Fibroblast of mammary gland (primary cell): Measurements from ENCODE around the gene TLCD3B.

Experiments
- DNase-seq: peaks from one replicate; pipeline ENCODE4 v3.0.0-alpha.2; 2010; ENCODE audit warnings: low read depth
- H3K4me3 ChIP-seq: 2 replicates; pipeline ENCODE4 v1.5.1; 2011; ENCODE audit warnings: low read depth, mild to moderate bottlenecking, low read length, moderate library complexity; ENCODE audit not compliant: control insufficient read depth
- TF ChIP-seq, protein P1 (sequence below): conservative IDR thresholded peaks from 2 replicates; pipeline ENCODE4 v1.5.1; 2011; ENCODE audit warnings: low read depth, low read length, inconsistent platforms; ENCODE audit not compliant: control insufficient read depth, insufficient read depth

TLCD3B gene

DNA sequence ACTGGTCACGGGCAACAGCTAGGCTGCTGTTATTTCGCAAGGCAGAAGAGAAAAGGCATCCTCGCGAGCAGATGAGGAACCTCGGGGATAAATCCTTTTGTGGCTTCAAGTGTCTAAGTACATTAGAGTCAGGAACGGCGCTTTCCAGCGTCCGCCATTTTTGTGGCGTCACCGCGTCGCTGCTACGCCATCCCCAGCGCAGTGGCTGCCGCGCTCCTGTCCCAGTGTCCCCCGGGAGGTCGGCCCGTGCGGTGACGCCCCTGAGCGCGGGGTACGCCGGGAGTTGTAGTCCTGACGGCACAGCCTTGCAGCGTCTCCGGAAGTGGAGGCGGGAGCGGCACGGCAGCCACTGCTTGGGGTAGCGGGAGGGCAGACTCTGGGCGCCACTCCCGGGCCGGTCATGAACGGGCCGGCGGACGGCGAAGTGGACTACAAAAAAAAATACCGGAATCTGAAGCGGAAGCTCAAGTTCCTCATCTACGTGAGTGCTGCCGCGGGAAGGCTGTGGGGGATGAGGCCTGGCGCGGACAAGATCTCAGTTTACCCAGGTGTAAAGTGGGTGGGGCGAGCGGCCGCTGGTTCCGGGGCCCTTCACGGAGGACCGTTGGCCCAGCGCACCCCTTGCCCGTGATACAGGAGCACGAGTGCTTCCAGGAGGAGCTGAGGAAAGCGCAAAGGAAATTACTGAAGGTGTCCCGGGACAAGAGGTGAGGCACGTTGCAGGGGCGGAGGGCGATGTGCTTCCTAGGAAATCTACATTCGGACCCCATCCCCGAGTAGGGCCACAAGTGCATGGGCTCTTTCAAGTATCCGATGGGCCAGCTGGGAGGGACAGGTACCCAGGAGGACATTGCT, 34.9 kb downstream of the TLCD3B start, which contains the start of gene INO80E:
Gene INO80E, plus strand, starts transcription at position 331 of the 855 bp plus-strand sequence. Its CDS starts 70 bp downstream, at position 401.
- TF ChIP-seq, protein P1, sequence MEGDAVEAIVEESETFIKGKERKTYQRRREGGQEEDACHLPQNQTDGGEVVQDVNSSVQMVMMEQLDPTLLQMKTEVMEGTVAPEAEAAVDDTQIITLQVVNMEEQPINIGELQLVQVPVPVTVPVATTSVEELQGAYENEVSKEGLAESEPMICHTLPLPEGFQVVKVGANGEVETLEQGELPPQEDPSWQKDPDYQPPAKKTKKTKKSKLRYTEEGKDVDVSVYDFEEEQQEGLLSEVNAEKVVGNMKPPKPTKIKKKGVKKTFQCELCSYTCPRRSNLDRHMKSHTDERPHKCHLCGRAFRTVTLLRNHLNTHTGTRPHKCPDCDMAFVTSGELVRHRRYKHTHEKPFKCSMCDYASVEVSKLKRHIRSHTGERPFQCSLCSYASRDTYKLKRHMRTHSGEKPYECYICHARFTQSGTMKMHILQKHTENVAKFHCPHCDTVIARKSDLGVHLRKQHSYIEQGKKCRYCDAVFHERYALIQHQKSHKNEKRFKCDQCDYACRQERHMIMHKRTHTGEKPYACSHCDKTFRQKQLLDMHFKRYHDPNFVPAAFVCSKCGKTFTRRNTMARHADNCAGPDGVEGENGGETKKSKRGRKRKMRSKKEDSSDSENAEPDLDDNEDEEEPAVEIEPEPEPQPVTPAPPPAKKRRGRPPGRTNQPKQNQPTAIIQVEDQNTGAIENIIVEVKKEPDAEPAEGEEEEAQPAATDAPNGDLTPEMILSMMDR: no peak
- peak; percentile 92 for DNase-seq
- peak within 1 kb of the TSS; percentile 92 for H3K4me3 ChIP-seq

GRCh38 chr16:29995324-29995910, 35.7 kb downstream of the TLCD3B start, which contains the start of gene HIRIP3:
Gene HIRIP3, minus strand, starts transcription at chr16:29995617. Its CDS starts 12 bp downstream, at chr16:29995605.
- peak within 1 kb of the TSS; percentile 92 for H3K4me3 ChIP-seq
- TF ChIP-seq, protein P1: no peak
- peak; percentile 75 for DNase-seq

GRCh38 chr16:29994600-29995323, 36.3 kb downstream of the TLCD3B start:
- peak overlapping the region; percentile 92 for H3K4me3 ChIP-seq
- peak; percentile 79 for DNase-seq
- TF ChIP-seq, protein P1: no peak

DNA sequence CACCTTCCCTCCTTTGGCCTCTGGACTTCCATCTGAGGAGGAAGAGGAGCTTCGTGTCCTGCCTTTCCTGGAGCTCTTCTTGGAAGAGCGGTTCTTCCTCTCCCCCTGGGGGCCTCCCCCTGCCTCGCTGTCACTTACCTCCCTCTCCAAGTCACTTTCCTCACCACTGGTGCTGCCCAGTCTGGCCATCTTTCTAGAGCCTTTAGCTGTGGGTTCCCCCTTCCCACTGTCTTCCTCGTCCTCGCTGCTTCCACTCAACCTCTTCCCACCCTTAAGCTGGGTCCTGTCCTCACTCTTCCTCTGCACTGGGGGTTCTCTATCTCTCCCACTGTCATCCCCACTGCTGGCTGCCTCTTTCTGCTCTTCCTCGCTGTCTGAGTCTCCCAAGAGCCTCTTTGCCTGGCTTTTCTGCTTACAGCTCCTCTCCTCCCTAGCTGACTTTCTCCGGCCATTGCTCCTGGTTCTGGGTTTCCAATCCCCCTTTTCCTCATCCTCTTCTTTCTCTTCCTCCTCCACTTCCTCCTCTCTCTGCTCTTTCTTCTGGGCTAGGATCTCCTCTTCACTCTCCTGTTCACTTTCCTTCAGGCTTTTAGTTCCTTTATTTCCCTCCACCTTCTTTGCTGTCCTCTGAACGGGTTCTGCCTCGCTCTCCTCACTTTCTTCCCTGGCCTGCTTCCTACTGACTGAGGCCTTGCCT, 37.0 kb downstream of the TLCD3B start:
- TF ChIP-seq, protein P1: no peak
- H3K4me3 ChIP-seq: no peak overlapping the region
- no peak for DNase-seq

- TF ChIP-seq, protein P1: no peak
- DNase-seq: no peak
- H3K4me3 ChIP-seq: no peak overlapping the region
These were observed 37.7 kb downstream of the TLCD3B start for GRCh38 chr16:29993191-29993902.

DNA sequence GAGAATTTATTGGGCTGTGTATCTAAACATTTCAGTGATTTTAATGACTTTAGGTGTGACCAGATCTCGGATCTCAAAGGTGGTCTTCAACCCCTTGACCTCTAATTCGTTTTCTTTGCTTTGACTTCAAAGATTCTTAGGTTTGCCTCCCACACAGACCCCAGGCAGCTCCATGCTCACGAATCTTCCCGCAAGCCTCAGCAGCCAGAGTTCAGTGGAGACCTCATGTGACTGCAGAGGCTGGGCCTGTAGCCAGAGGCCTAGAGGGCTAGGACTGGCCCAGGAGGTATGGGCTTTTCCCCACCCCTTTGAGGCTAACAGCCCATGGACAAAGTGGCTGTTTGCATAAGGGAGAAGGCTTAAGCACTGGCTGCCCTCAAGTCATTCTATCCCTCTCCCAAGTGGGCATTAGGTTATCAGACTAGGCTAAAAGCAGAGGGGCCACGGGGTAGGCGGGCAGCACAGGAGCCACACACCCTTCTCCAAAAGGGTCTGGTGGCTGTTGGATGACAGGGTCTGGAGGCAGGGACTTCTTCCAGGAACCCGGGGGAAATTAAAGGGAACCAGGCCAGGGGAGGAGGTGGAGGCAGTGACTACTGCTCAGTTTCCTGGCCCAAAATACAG, 38.6 kb downstream of the TLCD3B start:
- TF ChIP-seq, protein P1: no peak
- H3K4me3 ChIP-seq: no peak overlapping the region
- peak; percentile 38 for DNase-seq
